ENCODE results near the gene COA1. TPM values are rescaled to one million over a fixed set of nuclear protein-coding genes. Genes with fewer than 3 reads are reported as not detected.

The COA1 gene
- total and polyA plus RNA-seq, 9 of the 15 experiments (the other 6 are each of a cell fraction or from before 2014, with no cell fraction given) = 98.9 to 463 (median 181) TPM

- H3K9me1 ChIP-seq (ENCODE audit: control insufficient read depth, insufficient read depth, low read length) = no peaks in the 10 kb centered on the region
- H3K36me3 ChIP-seq (ENCODE audit: control insufficient read depth, insufficient read depth, low read length) = 0 out of 3 replicates have a peak, but pooled peaks cover 5% of the 10 kb centered on the region
- ATAC-seq (no peak), FAIRE-seq (peak; percentile 52), DNase-seq (ENCODE audit: extremely low read depth in 1 of 4, low spot score in 3 of 4) (no peak)
- peaks cover 8% of the 10 kb centered on the region; the same call in 1 of the 2 replicates for H4K20me1 ChIP-seq (replicated peaks; ENCODE audit: control insufficient read depth, insufficient read depth, low read length)
- H3K4me3 ChIP-seq = no peak overlapping the region
- H3K9ac ChIP-seq (ENCODE audit: insufficient read depth in 1 of 2, low read depth in 2 of 2, low read length in 2 of 2) = no peak overlapping the region
- no TSS peak for BruUV-seq (replicated peaks)
- ChIA-PET CTCF (ENCODE audit: low intra/inter-chr PET ratio) (no interaction called here), POLR2A (interaction anchor here (0.7 to 1.2 kb wide), 2 partner anchors 11 to 25 kb away, joined by 3 to 5 read pairs; no protein-coding TSS in a partner anchor)
- H3K4me1 ChIP-seq (replicated peaks in 1 of 2; ENCODE audit: control insufficient read depth in 2 of 2, insufficient read depth in 2 of 2, low read length in 2 of 2) = no peaks in the 10 kb centered on the region
- intact Hi-C loops (cut with micrococcal nuclease) = no loop called here
- TF ChIP-seq MEF2D (tag; conservative IDR thresholded peaks at IDR 0.05; ENCODE audit: low read depth) (no peak), IRF1 (CRISPR knock-in tag; IDR thresholded peaks at IDR 0.05; ENCODE audit: borderline replicate concordance) (no peak), RB1 (IDR thresholded peaks at IDR 0.05; ENCODE audit: low read depth) (no peak), ZNF431 (CRISPR knock-in tag; IDR thresholded peaks at IDR 0.05) (no peak), ZC3H11A (IDR thresholded peaks at IDR 0.05; ENCODE audit: low read depth, low read length) (no peak), RCOR1 (IDR thresholded peaks at IDR 0.05; ENCODE audit: borderline replicate concordance in 1 of 2, low read depth in 2 of 2, low read length in 2 of 2) (no peak), POLR3A (IDR thresholded peaks at IDR 0.05; ENCODE audit: borderline replicate concordance, extremely low read depth, insufficient read depth, insufficient read length) (no peak), CCNT2 (IDR thresholded peaks at IDR 0.05; ENCODE audit: borderline replicate concordance, extremely low read depth, insufficient read length, low read depth, low read length) (no peak), ZNF507 (tag; conservative IDR thresholded peaks at IDR 0.05) (no peak), MLLT1 (IDR thresholded peaks at IDR 0.05) (no peak), PRPF4 (IDR thresholded peaks at IDR 0.05; ENCODE audit: insufficient read depth, low read depth, low read length, poor library complexity, severe bottlenecking) (no peak), WHSC1 (IDR thresholded peaks at IDR 0.05; ENCODE audit: low read length) (no peak)
- H3K27ac ChIP-seq (ENCODE audit: extremely low read depth, low read depth, low read length) = no peak overlapping the region
- peaks cover 95% of the 10 kb centered on the region for H3K79me2 ChIP-seq (ENCODE audit: control insufficient read depth, insufficient read depth, low read length)
- no peaks in the 10 kb centered on the region for H3K27me3 ChIP-seq (ENCODE audit: control insufficient read depth in 2 of 2, insufficient read depth in 2 of 2, low read length in 2 of 2)
- H3K4me2 ChIP-seq (ENCODE audit: insufficient read depth, low read length) = no peak overlapping the region
- no peak overlapping the region for H2AFZ ChIP-seq (ENCODE audit: low read depth, low read length)
- 100% methylated on average over 1 of the region's 1 CpG for WGBS (ENCODE audit: insufficient coverage, low coverage, missing lambda C conversion rate)
- in situ Hi-C loops (cut with MboI) = no loop called here
- H3K9me3 ChIP-seq (replicated peaks; ENCODE audit: control insufficient read depth, insufficient read depth, low read depth, low read length) = peaks cover 2% of the 10 kb centered on the region; the same call in 1 of the 2 replicates
Measured at GRCh38 chr7:43689115-43689514, 40.2 kb downstream of the COA1 start.
